DMS53 (cell line): ENCODE measurements around the gene ADAM22.

Source experiments
- DNase-seq: peaks from one replicate; lab custom pipeline; 2025; lab: John Stamatoyannopoulos, UW

ADAM22 gene

GRCh38 chr7:88040694-88041093, 106.6 kb downstream of the ADAM22 start:
- DNase-seq, result no peak

- DNase-seq, result no peak
These were observed 107.5 kb downstream of the ADAM22 start for GRCh38 chr7:88041583-88041982.

DNA sequence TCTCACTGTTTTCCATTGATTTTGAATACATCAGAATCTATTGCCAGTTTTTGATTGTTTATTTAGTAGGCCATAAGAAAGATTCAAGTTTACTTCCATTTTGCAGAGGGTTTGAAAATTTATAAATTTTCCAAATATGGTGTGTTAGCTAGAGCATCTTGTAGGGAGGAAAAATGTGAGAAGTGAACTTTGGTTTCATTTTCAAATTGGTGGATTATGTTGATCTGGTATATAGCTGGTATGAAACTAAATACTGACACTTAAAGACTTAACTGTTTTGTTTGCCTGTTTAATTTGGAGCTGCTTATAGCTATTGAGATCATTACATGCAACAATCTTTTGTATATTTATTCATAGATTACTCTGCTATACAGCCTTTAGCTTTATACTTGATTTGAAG, 108.1 kb downstream of the ADAM22 start:
- DNase-seq, result no peak

DNA sequence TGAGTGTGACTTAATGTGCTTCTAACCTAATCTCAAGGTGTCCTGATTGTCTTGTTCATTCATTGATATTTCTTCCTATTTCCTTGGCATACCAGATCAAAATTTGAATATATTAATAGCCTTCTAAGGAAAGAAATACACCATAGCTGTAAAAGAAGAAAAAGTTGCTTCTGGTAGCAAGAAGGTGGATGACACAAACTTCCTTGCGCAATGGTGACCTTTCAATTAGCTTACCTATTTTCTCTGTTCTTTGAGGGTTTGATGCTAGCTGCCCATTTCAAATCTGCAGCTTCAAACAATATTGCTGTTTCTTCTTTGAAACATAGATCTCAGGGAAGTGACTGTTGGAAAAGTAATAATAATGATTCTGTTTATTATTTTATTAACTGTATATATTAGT, 108.8 kb downstream of the ADAM22 start:
- DNase-seq, result no peak

DNA sequence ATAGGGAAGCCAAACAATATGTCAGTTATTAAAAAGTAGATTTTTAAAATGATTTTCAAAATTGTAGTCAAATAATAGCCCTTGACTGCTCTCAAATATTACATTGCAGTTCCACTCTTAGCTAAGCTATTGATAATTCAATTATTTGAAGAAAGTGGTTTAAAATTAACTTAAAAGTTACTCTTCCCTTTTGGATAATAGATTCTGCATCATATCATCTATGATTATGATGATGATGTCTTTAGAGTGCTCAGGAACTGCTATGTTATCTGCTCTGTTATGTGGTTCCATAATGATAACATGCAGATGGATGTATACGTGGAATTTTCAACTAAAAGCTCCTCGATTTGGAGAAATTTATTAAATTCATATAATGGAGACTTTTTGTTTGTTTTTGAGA, 110.0 kb downstream of the ADAM22 start:
- no peak for DNase-seq

DNA sequence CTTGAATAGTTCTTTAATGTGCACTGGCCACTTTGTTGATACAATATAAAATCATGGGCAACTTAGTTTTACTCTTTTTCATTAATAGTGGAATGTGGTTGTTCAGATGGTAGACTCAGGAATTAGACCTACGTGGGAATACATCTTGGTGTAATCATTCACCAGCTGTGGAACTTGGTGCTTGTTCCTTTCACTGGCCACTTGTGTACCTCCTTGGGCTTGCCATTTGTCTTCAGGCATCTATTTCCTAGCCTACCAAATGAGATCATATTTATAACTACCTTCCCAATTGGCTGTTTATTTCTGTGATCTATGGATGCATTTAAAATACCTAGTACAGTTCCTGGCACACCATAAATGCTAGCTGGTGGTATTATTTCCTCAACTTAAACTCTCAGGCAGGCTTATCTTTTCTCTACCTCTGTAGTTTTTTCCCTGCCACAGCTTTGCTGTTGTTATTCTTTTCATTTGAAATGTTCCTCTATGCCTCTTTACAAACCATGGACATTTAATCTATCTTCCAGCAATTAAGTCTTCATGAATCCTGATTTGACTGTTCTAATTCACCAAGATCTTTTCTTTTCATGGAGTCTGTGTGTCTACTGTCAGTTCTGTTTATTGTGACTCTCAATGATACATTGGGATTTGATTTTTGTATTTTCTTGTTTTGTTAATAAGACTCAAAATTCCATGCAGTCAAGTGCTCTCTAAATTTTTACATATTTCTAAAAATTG, 113.0 kb downstream of the ADAM22 start:
- DNase-seq, result no peak

GRCh38 chr7:88057655-88058054, 123.6 kb downstream of the ADAM22 start:
- DNase-seq, result no peak

GRCh38 chr7:88062238-88062637, 128.2 kb downstream of the ADAM22 start:
- no peak for DNase-seq

GRCh38 chr7:88069093-88069492, 135.0 kb downstream of the ADAM22 start:
- DNase-seq, result no peak

GRCh38 chr7:88071994-88072714, 138.1 kb downstream of the ADAM22 start:
- DNase-seq, result no peak

GRCh38 chr7:88072715-88073055, 138.6 kb downstream of the ADAM22 start:
- no peak for DNase-seq

GRCh38 chr7:88073626-88074025, 139.6 kb downstream of the ADAM22 start:
- DNase-seq, result no peak

DNA sequence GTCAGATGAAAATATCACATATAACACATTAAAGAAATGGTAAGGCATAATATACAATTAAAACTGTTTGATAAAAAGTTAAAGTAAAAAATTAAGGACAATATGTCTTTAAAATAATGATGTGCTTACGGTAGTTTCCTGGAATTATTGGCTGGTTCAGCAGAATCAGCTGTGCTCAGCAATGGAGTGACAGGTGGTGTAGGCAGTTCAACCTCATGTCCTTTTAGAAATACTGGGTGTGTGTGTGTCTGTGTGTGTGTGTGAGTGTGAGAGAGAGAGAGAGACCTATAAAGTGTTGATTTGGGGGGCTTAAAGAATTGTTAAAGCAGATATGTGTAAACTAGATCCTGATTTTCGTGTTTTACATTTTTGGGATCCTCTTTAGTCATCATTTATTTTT, 141.2 kb downstream of the ADAM22 start:
- DNase-seq, result no peak

GRCh38 chr7:88083883-88084282, 149.8 kb downstream of the ADAM22 start:
- no peak for DNase-seq

DNA sequence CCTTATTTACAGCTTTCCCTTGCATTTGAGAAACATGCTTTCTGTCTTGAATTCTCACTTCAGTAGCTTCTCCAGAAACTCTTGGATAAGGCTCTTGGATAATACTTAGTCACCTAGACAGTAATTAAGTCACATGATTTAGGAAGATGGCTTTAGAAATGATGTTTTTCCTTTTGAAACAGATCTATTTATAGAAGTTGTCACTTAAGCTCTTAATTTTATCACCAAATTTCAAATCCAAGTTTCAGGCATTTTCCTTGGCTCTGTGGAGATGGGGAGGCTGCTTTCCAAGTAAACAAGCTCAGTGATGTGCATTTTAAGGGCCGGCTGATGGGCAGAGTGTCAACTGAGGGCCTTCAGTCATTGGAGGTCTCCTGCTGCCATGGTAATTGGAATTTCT, 155.5 kb downstream of the ADAM22 start:
- no peak for DNase-seq

GRCh38 chr7:88090240-88090639, 156.2 kb downstream of the ADAM22 start:
- DNase-seq, result no peak

DNA sequence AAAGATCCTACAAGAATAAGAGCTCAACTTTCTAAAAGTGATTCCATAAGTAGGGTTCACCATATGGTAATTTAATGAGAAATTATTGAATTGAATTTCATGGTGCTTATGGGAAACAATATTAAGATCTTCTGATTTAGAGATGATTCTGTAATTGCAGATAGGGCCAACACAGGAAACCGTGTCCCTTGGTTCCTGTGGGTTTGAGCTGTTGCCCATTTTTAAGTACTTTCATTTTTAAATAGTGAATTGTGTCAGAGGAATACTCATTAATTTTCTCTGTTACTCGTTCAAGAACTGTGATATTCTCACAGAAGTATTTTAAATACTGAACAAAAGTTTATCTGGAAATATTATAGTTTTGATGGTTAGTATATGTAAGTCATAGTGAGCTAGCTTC, 156.6 kb downstream of the ADAM22 start:
- DNase-seq, result no peak

DNA sequence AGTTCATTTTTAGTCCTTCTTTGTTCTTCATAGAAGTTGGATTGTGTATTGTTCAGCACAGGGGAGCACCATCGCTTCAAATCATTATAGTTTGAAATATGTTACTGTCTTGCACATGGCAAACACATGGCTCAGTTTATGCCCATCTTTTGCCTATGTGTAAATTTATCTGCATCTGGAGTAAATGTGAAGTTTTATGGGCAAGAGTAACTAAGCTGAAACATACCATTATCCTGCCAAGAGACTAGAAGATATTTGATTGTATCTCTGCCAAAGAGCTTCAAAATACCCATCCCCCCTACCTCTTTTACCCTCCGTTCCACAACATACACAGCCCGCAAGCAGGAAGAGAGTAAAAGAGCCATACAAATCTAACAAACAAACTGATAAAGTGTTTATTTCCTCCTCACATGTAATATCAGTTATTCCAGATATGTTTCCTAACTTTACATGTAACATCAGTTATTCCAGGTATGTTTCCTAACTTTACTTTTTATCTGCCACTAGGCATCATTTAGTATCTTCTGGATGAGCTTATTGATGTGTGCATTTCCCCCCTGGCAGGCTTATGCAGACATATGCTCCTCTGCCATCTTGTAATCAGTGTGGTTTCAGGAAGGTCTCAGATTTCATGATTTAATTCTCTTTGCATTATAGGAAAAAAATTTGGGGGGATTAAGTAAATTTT, 158.1 kb downstream of the ADAM22 start:
- no peak for DNase-seq

- DNase-seq, result peak; percentile 31
These were observed 158.6 kb downstream of the ADAM22 start for GRCh38 chr7:88092676-88092999.

DNA sequence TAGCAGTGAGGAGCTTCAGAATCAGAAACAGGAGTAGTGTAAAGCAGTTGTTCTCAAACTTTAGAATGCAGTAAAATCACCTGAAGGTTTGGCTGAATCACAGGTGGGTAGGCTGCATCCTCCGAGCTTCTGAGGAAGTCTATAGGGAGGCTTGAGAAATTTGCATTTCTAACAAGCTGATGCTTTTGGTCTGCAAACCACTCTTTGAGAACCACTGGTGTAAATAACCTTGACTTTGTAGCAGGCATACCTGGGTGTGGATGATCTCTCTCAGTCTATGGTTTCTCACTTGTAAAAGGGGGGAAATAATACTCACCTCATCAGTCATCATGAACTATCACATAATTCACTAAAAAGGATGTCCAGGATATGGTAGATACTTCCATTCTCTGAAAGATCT, 167.7 kb downstream of the ADAM22 start:
- DNase-seq, result no peak

- DNase-seq, result no peak
These were observed 168.6 kb downstream of the ADAM22 start for GRCh38 chr7:88102675-88103074.

GRCh38 chr7:88104732-88105131, 170.7 kb downstream of the ADAM22 start:
- DNase-seq, result no peak

- no peak for DNase-seq
These were observed 171.2 kb downstream of the ADAM22 start for GRCh38 chr7:88105231-88105630.
